Mucosa of stomach (tissue), 1 donor: ENCODE data around the gene ACHE.
"Not testable (repeated sequence)": the region's sequence is repeated elsewhere in the genome, so short reads cannot be mapped to it uniquely, and the experiment has no call there.

Experiments used
- H3K27me3 ChIP-seq: one replicate; pipeline ENCODE4 v1.7.0; 2013; ENCODE audit warnings: mild to moderate bottlenecking, low read length; ENCODE audit not compliant: control insufficient read depth, insufficient read depth
- H3K36me3 ChIP-seq: one replicate; pipeline ENCODE4 v1.7.0; 2013; ENCODE audit warnings: low read length; ENCODE audit not compliant: control insufficient read depth, insufficient read depth
- H3K4me1 ChIP-seq: one replicate; pipeline ENCODE4 v1.7.0; 2013; ENCODE audit warnings: mild to moderate bottlenecking, low read length; ENCODE audit not compliant: control insufficient read depth, insufficient read depth
- H3K4me3 ChIP-seq: one replicate; pipeline ENCODE4 v1.7.0; 2013; ENCODE audit warnings: low read length
- H3K9ac ChIP-seq: one replicate; pipeline ENCODE4 v1.7.0; 2013; ENCODE audit warnings: mild to moderate bottlenecking, low read length, moderate library complexity
- H3K9me3 ChIP-seq: one replicate; pipeline ENCODE4 v1.7.0; 2013; ENCODE audit warnings: mild to moderate bottlenecking, low read length, moderate library complexity; ENCODE audit not compliant: control insufficient read depth
- donor health status: Pancreatic carcinoma.

The ACHE gene

DNA sequence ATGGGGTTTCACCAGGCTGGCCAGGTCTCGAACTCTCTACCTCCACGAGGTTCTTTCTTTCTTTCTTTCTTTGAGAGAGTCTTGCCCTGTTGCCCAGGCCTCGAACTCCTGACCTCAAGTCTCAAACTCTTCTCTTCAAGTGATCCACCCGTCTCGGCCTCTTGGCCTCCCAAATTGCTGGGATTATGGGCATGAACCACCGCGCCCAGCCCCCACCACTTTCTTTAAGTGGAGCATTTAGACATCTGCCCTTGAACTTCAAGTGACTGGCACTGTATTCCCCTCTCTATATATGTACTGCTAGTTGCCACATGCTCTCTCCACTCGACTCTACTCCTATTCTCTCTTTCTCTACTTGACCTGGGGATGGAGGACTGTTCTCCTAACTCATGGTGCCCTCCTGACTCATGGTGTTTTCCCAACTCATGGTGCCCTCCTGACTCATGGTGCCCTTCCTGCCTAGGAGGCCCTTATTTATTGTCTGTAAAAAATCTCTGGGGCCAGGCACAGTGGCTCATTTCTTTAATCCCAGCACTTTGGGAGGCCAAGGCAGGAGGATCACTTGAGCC, 19.3 kb upstream of the ACHE start:
- H3K4me3 ChIP-seq: no peak overlapping the region

DNA sequence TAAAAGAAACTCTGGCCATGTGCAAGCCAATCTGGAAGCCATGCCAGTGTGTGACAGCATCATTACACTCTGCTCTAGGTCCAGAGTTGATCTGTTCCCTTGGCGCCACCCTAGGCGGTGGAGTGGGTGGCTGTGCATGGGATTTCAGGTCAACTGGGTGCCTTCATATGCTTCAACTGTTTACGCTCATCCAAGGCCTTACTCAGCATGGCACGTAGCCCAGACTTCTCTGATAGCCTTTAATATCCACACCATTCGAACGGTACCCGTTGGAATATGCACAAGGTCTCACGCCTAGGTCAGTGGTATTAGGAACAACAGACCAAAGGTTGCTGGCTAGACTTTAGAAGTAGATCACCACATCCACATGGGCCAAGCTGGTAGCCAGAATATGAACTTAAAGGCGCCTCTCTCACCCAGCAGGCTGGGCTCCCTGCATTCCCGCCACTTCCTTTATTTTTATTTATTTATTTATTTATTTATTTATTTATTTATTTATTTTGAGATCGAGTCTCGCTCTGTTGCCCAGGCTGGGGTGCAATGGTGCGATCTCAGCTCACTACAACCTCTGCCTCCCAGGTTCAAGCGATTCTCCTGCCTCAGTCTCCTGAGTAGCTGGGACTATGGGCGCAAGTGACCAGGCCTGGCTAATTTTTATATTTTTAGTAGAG, 18.7 kb upstream of the ACHE start:
- H3K4me1 ChIP-seq: peaks cover 37% of the 10 kb centered on the region
- H3K9ac ChIP-seq: no peak overlapping the region
- no peaks in the 10 kb centered on the region for H3K27me3 ChIP-seq
- H3K4me3 ChIP-seq: no peak overlapping the region
- H3K36me3 ChIP-seq: no peaks in the 10 kb centered on the region
- H3K9me3 ChIP-seq: no peaks in the 10 kb centered on the region

More for the DNA sequence above, 19.3 kb upstream of the ACHE start:
- no peaks in the 10 kb centered on the region for H3K27me3 ChIP-seq
- H3K36me3 ChIP-seq: no peaks in the 10 kb centered on the region
- no peak overlapping the region for H3K9ac ChIP-seq
- peaks cover 35% of the 10 kb centered on the region for H3K4me1 ChIP-seq
- H3K9me3 ChIP-seq: no peaks in the 10 kb centered on the region

DNA sequence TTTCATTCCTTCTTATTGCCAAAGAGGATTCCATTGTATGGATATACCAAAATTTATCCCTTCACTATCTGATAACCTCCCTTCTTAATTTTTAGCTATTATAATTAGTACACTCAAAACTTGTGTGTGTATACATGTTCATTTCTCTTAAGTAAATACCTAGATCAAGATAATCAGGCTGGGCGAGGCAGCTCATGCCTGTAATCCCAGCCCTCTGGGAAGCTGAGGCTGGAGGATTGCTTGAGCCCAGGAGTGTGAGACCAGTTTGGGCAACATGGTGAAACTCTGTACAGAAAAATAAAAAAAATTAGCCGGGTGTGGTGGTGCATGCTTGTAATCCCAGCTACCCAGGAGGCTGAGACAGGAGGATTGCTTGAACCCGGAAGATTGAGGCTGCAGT, 15.8 kb upstream of the ACHE start:
- peaks cover 37% of the 10 kb centered on the region for H3K4me1 ChIP-seq
- H3K9me3 ChIP-seq: no peaks in the 10 kb centered on the region
- no peak overlapping the region for H3K4me3 ChIP-seq
- H3K9ac ChIP-seq: no peak overlapping the region
- H3K36me3 ChIP-seq: no peaks in the 10 kb centered on the region
- no peaks in the 10 kb centered on the region for H3K27me3 ChIP-seq

DNA sequence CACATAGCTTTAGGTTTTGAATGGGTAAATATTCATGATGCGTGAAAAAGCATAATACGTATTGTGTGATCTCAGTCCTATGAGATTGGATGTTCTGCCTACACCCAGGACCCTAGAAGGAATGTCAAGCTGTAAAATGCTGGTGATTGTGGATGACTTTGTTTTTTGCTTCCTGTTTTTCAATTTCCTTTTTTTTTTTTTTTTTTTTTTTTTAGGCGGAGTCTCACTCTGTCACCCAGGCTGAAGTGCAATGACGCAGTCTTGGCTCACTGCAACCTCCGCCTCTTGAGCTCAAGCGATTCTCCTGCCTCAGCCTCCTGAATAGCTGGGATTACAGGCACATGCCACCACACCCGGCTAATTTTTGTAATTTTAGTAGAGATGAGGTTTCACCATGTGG, 14.8 kb upstream of the ACHE start:
- peaks cover 30% of the 10 kb centered on the region for H3K4me1 ChIP-seq
- not testable (repeated sequence) for H3K4me3 ChIP-seq, H3K36me3 ChIP-seq, H3K9ac ChIP-seq, H3K27me3 ChIP-seq, H3K9me3 ChIP-seq

DNA sequence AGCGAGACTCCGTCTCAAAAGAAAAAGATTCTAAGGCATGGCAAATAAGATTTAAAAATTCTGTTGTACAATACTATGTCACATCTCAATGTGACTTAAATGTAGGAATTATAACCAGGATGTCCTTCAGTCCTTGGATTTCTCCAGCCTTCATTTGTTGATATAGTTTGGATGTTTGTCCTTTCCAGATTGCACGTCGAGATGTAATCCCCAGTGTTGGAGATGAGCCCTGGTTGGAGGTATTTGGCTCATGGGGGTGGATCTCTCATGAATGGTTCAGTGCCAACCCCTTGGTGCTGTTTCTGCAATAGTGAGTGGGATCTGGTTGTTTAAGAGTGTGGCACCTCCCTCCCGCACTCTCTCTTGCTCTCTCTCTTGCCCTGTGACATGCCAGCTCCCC, 12.8 kb upstream of the ACHE start:
- no peak overlapping the region for H3K4me3 ChIP-seq
- H3K27me3 ChIP-seq: no peaks in the 10 kb centered on the region

DNA sequence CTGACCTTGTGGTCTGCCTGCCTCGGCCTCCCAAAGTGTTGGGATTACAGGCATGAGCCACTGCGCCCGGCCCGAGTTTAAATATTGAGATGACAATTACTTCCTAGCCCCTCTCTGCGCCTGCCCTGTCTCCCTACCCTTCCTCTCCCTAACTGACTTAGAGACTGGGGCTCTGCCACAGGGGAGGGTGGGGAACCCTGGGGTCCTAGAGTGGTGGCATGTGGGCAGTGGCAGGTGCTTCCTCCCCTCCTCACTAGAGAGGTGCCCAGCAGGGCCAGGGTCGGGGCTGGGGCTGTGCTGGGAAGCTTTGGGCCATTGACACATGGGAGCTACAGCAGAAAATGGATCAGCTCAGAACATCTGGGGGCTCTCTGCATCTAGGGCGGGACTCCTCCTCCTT, 7.0 kb upstream of the ACHE start:
- Histone ChIP-seq H3K36me3 (no peaks in the 10 kb centered on the region), H3K4me3 (no peak overlapping the region), H3K4me1 (peaks cover 23% of the 10 kb centered on the region), H3K9ac (peak overlapping the region; percentile 53), H3K9me3 (no peaks in the 10 kb centered on the region), H3K27me3 (no peaks in the 10 kb centered on the region)

More for the DNA sequence above, 12.8 kb upstream of the ACHE start:
- Histone ChIP-seq H3K36me3 (no peaks in the 10 kb centered on the region), H3K9ac (no peak overlapping the region), H3K4me1 (peaks cover 18% of the 10 kb centered on the region), H3K9me3 (no peaks in the 10 kb centered on the region)

DNA sequence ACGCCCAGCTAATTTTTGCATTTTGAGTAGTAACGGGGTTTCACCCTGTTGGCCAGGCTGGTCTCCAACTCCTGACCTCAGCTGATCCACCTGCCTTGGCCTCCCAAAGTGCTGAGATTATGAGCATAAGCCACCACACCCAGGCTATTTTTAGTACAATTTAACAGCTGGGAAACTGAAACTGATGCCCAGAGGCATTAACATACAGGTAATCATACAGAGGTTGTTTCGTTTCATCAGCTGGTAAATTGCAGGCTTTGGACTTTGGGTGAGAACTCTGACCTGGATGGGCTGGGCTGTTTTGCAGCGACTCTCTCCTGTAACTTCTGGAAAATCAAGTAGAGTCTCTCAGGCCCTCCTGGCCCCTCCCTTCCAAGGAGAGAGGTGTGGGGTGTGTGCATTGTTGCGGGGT, 6.2 kb upstream of the ACHE start:
- Histone ChIP-seq H3K4me3 (no peak overlapping the region), H3K27me3 (no peaks in the 10 kb centered on the region), H3K36me3 (no peaks in the 10 kb centered on the region), H3K9me3 (no peaks in the 10 kb centered on the region), H3K9ac (no peak overlapping the region), H3K4me1 (peaks cover 29% of the 10 kb centered on the region)

DNA sequence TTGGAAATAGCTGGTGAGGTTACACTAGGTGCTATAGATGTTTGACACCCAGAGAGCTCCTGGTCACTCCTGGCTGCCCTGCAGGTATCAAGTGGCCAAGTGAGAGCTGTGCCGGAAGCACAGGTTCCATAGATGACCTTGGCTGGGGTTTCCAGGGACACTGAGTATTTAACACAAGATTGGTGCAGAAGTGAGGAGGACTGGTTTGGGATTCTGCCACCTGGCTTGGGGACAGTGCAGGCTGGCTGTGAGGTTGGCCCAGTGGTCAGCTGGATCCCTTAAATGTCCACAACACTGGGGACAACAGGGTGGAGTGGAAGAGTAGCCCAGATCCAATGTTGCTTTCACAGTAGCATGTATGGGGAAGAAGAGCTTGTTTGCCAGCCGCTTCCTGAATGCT, 5.3 kb upstream of the ACHE start:
- Histone ChIP-seq H3K9me3 (no peaks in the 10 kb centered on the region), H3K4me1 (peaks cover 35% of the 10 kb centered on the region), H3K27me3 (peaks cover 7% of the 10 kb centered on the region), H3K36me3 (no peaks in the 10 kb centered on the region), H3K4me3 (no peak overlapping the region), H3K9ac (no peak overlapping the region)

DNA sequence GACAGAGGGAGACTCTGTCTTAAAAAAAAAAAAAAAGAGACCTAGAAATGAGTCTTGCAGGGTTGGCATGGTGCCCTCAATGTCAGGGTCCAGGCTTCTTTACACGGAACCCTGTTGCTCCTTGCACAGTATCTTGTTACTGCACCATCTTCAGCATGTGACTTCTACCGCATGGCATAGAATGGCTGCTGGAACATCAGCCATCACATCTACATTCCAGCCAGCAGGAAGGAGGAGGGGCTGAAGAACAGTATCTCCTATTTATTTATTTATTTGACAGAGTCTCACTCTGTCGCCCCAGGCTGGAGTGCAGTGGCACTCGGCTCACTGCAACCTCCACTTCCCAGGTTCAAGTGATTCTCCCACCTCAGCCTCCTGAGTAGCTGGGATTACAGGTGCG, 3.7 kb upstream of the ACHE start:
- H3K27me3 ChIP-seq: peaks cover 19% of the 10 kb centered on the region
- no peaks in the 10 kb centered on the region for H3K36me3 ChIP-seq
- no peak overlapping the region for H3K9ac ChIP-seq
- H3K4me1 ChIP-seq: peaks cover 46% of the 10 kb centered on the region
- no peaks in the 10 kb centered on the region for H3K9me3 ChIP-seq
- H3K4me3 ChIP-seq: no peak overlapping the region

DNA sequence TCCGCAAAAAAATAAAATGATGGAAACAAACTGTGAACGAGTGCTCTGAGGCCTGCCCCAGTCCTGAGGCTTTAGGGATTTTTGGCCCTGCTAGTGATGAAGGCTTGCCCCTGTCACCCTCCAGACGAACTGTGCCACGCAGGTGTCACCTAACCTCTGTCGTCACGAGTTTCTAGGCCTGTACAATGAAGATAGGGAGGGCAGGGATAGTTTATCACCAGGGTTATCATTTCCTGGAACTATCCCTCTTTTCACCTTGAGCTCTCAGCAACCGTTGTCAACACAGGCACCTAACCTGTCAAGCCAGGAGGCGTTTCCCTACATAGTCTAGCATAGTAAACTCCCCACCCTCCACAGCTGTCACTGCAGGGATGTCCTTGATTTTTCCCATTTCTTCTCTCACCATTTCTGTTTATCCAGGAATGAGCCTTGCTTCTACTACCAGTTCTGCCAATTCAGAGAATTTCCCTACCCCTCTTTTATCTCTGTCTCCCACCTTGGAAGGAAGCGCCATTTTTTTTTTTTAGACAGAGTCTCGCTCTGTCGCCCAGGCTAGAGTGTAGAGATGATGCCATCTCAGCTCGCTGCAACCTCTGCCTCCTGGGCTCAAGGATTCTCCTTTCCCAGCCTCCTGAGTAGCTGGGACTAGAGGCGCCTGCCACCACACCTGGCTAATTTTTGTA, 2.2 kb upstream of the ACHE start:
- Histone ChIP-seq H3K27me3 (peaks cover 24% of the 10 kb centered on the region), H3K9ac (no peak overlapping the region), H3K9me3 (no peaks in the 10 kb centered on the region), H3K36me3 (no peaks in the 10 kb centered on the region), H3K4me1 (peaks cover 45% of the 10 kb centered on the region), H3K4me3 (no peak overlapping the region)

DNA sequence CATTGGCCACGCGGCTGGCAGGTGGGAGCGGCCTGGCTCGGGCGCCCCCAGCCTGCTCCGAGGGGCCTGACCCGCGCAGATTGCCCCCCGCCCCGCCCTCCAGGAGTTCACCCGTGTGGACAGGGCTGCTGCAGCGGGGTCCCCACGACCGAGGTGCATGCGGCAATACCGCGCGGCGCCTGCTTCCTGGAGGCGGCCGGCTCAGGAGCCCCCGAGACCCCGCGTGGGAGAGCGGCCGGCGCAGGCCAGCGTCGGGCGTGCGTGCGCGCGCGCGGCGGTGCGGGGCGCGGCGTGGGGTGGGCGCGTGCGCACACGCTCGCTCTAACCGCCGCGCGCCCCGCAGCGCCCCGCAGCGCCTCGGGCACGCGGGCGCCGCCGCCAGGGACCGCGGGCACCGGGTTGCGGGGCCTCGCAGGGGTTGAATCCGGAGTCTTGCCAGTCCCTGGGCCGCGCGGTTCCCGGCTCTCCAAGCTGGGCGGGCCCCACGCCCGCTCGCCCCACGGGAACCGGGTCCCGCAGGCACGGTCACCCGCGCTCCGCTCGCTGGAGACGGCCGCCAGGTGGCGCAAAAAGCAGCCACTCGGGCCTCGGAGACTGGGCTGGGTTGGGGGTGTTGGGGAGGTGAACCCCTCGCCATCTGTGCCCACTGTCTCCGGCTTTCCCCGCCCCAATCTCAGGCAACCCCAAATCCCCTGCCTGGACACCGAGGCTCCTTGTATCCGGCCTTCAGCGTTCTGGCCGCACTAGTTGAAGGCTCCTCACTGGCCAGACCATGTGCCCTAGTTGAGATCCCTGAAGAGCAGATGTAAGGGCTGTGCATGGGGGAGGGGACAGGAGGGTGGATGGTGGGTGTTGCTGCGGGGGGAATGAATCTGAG, 1.3 kb upstream of the ACHE start:
- Histone ChIP-seq H3K9ac (peak overlapping the region; percentile 2), H3K27me3 (peaks cover 26% of the 10 kb centered on the region), H3K4me1 (peaks cover 35% of the 10 kb centered on the region), H3K36me3 (no peaks in the 10 kb centered on the region), H3K4me3 (no peak overlapping the region), H3K9me3 (no peaks in the 10 kb centered on the region)
